Activated gamma-delta T cell treated with Interleukin-2 at 50 U/mL for 16 hours (primary cell): Measurements from ENCODE around the gene SCFD2.
"Not testable (repeated sequence)": the region's sequence is repeated elsewhere in the genome, so short reads cannot be mapped to it uniquely, and the experiment has no call there.

Experiments
- DNase-seq: peaks from one replicate; pipeline ENCODE4 v3.0.0-alpha.2; 2020

SCFD2 gene

DNA sequence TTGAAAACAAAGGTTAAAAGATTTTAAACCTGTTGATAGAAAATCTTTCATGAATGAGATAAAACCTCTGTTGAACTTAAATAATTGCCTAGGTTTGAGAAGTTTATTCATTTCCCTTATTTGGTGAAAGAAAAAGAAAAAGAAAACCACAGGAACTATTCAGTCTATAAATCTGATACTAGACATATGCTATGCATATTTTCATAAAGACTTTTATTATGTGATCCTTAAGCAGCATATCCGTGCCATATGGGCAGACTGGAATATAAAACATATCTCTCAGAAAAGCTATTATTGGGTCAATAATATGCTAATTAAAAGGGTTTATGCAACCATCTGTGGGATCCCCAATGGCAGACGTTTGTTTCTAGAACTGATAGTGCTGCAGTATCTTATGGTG, 325.0 kb downstream of the SCFD2 start:
- DNase-seq, result no peak

GRCh38 chr4:53040459-53040815, 325.4 kb downstream of the SCFD2 start:
- DNase-seq, result no peak

DNA sequence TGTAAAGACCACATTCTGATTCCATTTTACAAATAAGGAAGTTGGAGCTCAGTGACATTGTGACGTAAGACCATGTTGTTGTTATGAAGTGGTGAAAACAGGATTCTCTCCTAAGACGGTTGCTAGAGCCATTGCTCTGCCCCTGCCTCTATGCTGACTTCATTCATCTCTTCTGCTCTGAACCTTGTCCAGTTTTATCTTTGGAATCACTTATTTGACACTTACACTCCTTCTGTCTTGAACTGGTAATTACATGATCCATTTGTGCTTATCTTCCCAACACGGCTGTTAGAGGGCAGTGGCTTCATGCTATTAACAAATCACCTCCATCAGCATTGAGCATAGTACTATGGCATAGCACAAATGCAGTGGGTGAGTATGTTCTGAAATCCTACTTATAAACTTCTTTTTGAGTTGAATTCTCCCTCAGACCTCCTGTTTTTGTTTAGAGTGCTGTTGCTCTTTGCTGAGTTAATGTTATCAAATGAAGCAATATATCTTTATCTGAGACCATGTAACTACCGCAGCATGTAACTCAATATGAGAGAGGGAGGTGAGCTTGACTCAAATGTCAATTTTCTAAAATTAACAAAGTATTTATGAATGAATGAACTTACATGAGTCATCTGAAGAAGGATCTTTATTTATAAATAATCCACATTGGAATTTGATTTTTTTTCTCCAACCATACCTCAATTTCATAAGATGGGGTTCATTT, 326.0 kb downstream of the SCFD2 start:
- DNase-seq, result no peak

DNA sequence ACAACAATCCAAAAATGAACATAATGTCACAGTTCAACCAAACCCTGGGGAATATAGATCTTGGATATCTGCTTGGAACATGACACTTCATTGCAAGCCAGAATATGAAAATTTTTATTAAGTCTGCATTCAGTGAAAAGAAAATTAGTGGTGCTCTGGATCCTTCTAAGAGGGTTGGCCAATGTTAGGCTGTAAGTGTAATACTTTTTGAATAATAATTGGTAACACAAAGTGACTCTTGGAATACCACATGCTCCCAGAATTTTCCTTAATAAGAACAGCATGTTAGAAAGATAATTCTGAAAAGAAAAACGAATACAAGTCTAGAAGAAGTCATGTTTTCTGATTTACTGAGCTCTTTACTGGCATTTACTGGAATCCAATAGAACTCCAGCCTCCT, 328.0 kb downstream of the SCFD2 start:
- no peak for DNase-seq

GRCh38 chr4:53032908-53033307, 333.0 kb downstream of the SCFD2 start:
- DNase-seq, result not testable (repeated sequence)

- no peak for DNase-seq
Observed at GRCh38 chr4:53026233-53026632, 339.6 kb downstream of the SCFD2 start.

- no peak for DNase-seq
Observed at GRCh38 chr4:53023677-53024299, 342.1 kb downstream of the SCFD2 start.

DNA sequence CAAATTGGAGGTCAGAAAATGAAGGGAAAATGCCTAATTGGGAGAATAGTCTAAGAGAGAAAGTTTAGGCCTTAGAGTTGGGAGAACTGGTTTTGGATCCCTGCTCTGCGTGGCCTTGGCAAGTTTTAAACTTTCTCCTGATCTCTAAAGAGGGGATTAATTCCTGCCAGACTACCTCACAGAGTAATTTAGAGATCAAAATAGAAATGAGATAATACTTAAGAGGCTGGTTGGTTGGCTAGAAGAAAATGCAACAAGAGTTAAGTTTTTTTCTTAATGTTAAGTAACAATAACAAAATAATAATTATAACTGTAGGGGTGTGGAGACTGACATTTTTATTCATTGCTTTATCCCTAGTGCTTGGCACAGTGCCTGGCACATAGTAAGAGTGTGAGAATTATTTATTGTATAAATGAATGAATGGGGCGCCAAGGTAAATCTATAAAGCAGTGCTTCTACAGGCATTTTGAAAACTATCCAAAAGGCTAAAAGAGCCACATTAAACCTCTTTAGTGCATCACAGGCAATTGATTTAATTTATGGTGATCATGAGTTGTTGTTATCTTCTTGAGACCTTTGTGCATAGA, 343.3 kb downstream of the SCFD2 start:
- DNase-seq, result no peak

DNA sequence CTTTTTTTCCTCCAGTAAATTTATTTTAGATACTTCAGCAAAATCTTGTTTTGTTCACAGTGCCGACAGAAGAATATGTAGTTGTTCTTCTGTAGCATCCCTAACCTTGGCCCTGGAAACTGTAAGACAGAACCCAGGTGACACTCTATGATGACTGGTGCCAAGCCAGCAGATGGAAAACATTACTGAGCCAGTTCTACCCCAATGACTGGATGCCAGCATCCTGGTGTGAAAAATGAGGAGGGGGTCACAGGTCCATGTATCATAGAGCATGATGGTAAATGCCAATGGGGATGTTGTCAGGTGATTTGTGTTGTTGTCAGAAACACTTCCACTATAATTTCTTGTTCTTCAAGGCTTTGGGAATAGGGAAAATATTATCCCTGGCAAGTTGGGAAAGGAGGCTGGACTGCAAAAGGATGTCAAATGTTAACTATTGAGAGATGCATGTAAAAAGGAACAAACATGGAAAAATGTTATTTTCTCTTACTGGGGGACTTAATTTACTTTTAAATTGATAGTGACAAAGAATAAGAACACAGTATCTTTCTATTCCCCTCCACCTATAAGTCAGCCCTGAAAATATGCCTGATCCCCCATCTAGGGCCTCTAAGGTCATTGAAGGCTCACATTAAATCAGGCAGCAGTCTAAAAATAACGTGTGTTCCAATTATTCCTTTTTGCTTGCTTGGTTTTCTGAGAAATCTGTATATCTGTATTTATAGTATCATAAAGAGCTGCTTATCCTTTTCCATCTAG, 343.9 kb downstream of the SCFD2 start:
- DNase-seq, result no peak

GRCh38 chr4:53019485-53020382, 346.1 kb downstream of the SCFD2 start:
- no peak for DNase-seq

- no peak for DNase-seq
Observed at GRCh38 chr4:53018471-53018870, 347.4 kb downstream of the SCFD2 start.

- DNase-seq, result no peak
Observed at GRCh38 chr4:53016099-53016820, 349.6 kb downstream of the SCFD2 start.

DNA sequence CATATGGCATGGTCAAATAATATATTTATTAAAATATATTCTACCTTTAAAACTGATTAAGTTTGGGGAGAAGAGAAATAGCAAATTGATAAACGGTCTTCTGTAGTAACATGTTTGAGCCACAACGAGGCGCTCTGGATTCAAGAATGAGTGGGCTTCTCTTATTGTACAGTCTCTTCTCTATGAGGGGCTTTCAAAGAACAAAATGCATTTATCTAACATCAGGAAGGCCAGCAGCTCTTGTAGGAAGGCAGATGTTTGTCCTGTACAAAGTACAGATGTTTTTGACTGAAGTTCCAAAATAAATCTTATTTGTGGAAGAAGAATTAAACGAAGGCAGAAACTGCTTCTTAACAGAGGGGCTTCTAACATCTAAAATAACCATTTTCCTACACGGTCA, 350.2 kb downstream of the SCFD2 start:
- DNase-seq, result no peak

DNA sequence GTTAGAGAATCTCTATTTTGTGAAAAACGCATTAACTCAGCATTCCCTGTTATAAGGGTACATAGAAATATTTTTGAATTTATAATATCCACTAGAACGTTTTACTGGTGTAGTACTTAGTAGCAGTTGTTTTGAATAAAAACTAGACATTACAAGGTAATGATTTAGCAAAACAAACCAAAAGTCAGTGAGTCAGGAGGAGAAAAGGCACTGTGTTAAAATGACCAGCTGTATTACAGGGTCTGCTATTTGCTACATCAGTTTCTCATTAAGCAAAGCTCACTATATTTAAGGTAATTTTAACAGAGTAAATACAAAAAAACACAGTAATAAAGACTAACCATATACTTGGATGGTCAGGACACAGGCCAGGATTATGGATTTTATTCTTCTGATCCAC, 351.0 kb downstream of the SCFD2 start:
- DNase-seq, result no peak

DNA sequence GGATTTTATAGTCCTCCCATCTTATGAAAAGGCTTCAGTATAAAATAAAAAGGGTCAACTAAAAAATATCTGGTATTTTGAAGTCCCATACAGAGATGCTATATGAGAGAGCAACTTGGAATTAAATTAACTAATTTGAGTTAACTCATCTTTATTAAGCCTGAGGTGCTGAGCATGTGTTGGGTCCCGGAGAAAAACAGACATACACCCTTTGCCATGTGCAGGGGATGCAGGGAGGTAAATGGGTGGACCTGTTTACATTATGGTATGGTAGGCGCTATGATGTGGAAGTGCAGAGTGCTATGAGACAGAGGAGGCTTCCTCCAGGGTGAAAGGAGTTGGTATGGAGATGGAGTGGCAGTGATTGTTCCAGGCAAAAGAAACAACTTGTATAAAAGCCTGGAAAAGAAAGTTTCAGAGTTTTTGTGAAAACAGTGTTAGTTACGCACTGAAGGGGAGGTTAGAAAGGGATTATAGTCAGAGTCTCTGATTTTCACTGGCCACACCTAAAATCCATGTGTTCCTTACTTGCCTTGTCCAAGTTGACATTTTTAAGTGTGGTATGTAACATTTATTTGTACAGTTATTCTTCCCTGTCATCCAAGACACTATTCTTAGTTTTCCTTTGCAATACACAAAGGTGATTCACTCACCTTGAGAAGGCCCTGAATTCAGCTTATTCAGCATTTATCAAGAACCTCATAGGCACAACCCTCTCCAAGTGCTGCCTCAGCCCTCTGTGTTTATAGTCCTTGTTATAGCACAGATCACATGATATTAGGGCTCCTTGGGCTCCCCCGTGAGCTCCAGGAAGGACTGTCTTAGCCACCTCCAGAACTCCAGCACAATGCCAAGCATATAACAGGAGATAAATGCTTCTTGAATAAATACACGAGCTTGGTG, 351.7 kb downstream of the SCFD2 start:
- no peak for DNase-seq

DNA sequence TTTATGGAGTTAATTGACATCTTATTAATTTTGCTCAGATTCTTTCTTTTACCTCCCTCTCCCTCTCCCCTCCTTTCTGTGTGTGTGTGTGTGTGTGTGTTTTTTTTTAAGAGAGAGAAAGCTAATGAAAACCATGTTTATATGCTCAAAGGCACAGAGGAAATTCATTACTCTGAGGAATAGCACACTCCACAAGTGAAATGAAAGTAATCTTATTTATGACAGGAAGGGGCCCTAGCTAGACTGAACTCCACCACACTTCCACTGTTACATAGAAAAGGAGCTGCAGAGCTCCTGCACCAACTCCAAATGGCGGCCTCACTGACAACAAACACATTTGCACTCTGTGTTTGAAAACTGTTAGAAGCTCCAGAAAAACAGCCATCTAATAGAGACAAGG, 353.1 kb downstream of the SCFD2 start:
- DNase-seq, result no peak

- DNase-seq, result no peak
Observed at GRCh38 chr4:53011259-53011905, 354.5 kb downstream of the SCFD2 start.

- no peak for DNase-seq
Observed at GRCh38 chr4:53010318-53010717, 355.5 kb downstream of the SCFD2 start.

DNA sequence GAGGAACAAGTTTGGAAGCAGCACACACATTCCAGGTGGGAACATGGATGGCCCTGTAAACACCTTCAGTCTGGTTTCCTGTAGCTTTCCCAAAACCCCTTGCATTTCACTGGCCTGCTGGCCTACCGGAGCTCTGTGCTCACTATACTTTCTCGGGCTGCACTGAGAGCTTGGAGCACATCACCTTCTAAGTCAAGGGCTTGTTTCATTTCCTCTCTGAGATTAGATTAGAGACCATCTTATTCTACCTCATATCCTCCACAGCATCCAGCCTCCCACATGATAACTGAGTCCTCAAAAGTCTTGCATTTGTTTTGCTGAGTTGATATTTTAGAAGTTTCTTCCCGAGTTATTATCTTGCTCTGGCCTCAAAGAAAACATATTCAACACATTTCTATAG, 356.0 kb downstream of the SCFD2 start:
- no peak for DNase-seq

GRCh38 chr4:53007024-53007423, 358.8 kb downstream of the SCFD2 start:
- DNase-seq, result no peak
